H7 (cell line): ENCODE measurements around the gene SERTAD4. TPM values are rescaled to one million over a fixed set of nuclear protein-coding genes. Genes with fewer than 3 reads are reported as not detected.
A peak's percentile ranks its signal among the peaks of the same experiment; 100 is the strongest.

Experiments
- DNase-seq: peaks from one replicate; pipeline ENCODE4 v3.0.0; 2012
- H3K27me3 ChIP-seq: 2 replicates; pipeline ENCODE4 v1.6.0; 2011; ENCODE audit warnings: mild to moderate bottlenecking, low read length; ENCODE audit not compliant: control insufficient read depth, insufficient read depth
- H3K36me3 ChIP-seq: replicated peaks from 2 replicates; pipeline ENCODE4 v1.5.1; 2011; ENCODE audit warnings: low read length; ENCODE audit not compliant: control insufficient read depth, insufficient read depth
- H3K4me3 ChIP-seq: 2 replicates; pipeline ENCODE4 v1.5.1; 2011; ENCODE audit warnings: low read depth, mild to moderate bottlenecking, control low read depth, low read length, moderate library complexity; ENCODE audit not compliant: insufficient read depth
- total RNA-seq: library from RNA; depleted of rRNA; stranded (reverse); fragments of >200 nt; shearing (Covaris generic); gene quantifications from 2 replicates; pipeline ENCODE4 v1.2.3, GENCODE V29; 2014

The SERTAD4 gene
- total RNA-seq, 1 experiment from 2014 or later = 8.7 TPM

DNA sequence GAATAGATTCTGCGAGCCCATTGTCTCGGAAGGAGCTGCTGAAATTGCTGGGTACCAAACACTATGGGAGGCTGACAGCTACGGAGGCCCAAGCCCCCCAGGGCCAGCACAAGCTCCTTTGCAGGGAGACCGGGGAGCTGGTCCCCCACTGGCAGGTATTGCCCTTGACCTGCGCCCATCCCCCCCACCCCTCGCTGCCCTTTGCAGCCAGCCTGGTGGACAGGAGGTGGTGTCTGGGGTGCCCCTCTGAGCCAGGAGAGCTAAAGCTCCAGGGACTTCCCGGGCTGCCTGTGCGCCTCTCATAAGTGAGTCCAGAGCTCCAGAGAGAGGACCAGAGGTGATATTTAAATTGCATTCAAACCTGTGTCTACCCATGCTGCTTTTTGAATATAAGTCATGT, 5.4 kb downstream of the SERTAD4 start:
- no peak overlapping the region for H3K4me3 ChIP-seq

DNA sequence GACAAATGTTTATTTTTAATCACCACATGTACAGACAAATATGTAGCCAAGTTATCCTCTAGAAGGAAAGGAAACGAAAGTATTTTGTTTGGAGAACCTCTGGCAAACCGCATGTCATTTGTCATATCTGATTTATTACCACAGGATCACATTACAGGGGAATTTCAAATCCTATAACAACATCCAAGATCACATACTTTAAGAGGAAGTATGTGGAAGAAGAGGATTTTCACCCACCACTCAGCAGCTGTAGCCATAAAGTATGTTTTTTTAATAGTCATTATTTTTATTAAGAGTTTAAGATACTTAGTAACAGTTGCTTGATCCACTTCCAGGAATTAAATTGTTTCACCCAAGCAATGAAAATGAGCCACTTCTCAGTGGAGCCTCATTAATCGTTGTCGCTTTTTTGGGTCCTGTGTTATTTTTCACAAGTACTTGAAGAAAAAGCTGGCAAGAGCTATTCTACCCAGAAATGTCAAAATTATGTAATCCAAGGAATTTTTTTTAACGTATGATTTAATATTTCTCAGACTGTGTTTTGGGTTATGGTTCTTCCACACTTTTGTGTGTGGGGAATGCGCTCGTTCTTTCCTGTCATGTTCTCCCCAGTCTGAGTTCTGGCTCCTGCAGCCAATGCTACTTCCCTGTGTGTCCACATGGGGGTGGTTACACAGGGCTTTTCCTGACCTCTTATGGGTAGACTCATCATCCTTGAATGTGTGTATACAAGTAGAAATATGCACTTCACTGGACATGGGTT, 6.9 kb downstream of the SERTAD4 start:
- Histone ChIP-seq H3K27me3 (peaks cover 9% of the 10 kb centered on the region), H3K36me3 (no peaks in the 10 kb centered on the region), H3K4me3 (no peak overlapping the region)
- DNase-seq = peak; percentile 60

More for the DNA sequence above, 5.4 kb downstream of the SERTAD4 start:
- peak; percentile 33 for DNase-seq
- Histone ChIP-seq H3K36me3 (no peaks in the 10 kb centered on the region), H3K27me3 (peaks cover 24% of the 10 kb centered on the region)

GRCh38 chr1:210241121-210241520, 8.5 kb downstream of the SERTAD4 start:
- DNase-seq = no peak
- Histone ChIP-seq H3K27me3 (peaks cover 4% of the 10 kb centered on the region), H3K4me3 (no peak overlapping the region), H3K36me3 (no peaks in the 10 kb centered on the region)

DNA sequence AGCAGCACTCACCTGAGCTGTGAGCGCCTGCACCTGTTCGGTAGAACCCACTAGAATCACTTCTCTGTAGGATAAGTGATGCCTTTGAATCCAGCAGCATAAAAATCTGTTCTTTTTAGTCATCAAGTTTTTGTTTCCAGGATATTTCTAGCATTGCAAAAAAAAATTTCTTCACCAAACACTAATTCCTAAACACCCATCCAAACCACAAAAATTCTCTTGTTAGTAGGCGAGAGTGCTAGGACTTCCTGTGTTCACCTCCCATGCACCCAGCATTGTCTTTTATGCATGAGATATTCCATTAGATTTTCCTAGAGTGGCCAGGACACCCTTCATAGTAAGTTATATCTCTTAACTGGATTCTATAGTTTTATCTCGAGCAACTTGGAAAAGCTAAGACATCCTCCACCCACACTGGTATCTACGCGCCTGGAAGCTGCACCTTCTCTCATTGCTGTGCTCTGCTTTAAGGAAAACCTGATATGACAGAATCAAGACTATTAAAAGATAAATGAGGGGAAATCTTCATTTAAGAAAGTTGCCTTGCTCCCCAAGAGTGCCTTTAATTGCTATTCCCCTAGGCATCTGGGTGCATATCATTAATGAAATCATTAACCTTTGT, 12.3 kb downstream of the SERTAD4 start:
- no peaks in the 10 kb centered on the region for H3K27me3 ChIP-seq
- no peaks in the 10 kb centered on the region for H3K36me3 ChIP-seq
- no peak for DNase-seq
- no peak overlapping the region for H3K4me3 ChIP-seq

DNA sequence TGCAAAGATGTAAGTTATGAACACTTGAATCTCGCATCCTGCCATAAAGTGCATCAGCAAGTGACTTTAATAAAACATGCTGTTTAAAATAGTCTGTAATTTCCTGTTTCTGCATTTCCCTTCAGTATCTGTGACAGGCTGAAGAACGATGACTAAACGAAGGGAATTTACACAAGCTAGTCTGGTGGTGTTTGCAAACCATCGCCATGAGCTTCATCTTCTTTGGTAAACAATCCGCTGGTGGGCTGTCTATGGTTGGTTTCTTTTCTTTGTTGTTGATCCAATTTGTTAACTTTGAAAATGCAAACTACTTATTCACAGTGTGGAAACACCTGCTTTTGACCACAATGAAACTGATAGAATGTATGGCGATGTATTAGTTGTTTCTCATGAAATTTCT, 13.9 kb downstream of the SERTAD4 start:
- H3K27me3 ChIP-seq = no peaks in the 10 kb centered on the region
- H3K4me3 ChIP-seq = no peak overlapping the region
- no peak for DNase-seq
- H3K36me3 ChIP-seq = no peaks in the 10 kb centered on the region

DNA sequence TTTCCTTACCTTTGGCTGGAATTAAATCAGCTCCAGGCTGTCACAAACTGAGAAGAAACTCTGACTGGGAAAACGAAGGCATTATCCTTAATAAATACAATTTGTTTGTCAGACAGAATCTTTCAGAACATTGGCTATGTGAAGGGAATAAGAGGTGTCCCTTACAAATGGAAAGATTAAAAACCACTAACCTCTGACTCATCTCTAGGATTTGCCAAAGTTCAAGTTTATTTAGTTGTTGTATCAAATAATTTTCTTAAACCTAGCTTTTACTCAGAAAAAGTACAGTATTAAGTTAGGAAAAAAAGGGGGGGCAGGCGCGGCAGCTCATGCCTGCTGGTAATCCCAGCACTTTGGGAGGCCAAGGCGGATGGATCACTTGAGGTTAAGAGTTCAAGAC, 15.7 kb downstream of the SERTAD4 start:
- no peak overlapping the region for H3K4me3 ChIP-seq
- DNase-seq = no peak
- H3K36me3 ChIP-seq = no peaks in the 10 kb centered on the region
- H3K27me3 ChIP-seq = peaks cover 9% of the 10 kb centered on the region

DNA sequence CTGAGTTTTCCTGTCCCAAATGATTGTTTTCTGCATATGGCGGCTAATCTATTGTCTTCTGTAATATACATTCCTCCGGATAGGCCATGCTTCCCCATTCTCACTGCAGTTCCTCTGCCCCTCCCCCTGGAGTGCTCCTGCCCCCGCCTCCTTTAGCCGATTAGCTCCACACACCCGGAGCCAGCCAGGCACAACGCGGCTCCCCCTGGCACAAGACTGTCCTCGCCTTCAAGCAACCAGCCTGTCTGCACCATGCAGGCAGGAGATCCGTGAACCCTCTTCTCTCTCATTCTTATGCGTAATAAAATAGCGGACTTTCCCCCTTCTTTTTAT, 18.0 kb downstream of the SERTAD4 start:
- Histone ChIP-seq H3K27me3 (peaks cover 23% of the 10 kb centered on the region), H3K4me3 (peak overlapping the region; percentile 64), H3K36me3 (no peaks in the 10 kb centered on the region)
- peak; percentile 83 for DNase-seq

GRCh38 chr1:210250998-210251679, 18.5 kb downstream of the SERTAD4 start:
- H3K27me3 ChIP-seq = peaks cover 24% of the 10 kb centered on the region
- peak; percentile 92 for DNase-seq

DNA sequence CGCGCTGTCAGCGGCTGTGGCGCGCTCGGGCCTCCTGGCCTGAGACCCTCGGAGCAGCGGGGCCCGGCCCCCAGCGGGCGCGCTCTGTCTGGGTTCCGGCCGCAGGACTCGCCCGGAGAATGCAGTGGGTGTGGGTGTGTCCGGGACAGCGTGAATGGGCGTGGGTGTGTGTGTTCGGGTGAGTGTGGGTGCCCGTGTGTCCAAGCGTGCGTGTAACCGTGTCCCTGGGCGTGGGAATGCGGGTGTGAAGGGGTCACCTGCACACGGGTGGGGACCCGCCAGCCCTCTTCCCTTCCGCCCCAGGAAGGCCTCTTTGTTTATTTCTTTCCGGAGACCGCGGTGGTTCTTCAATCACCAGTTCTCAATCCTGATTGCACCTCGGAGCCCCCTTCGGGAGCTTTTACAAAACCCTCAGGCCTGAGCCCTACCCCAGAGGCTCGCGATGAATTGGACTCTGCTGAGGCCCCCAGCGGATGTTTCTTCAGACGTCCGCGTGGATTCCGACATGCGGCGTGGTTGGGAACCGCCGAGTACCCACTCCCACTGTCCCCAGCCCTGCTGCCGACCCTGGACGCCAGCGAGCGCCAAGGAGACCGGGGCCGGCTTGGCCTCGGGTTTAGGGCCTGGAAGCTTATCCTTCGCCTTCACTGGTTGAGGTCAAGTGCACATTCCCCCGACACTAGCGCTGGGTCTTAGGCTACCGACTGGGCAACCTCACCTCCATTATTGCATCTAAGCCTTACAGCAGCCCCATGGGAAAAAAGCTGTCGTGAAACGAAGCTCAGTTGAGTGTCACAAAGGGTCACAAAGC, 19.3 kb downstream of the SERTAD4 start:
- Histone ChIP-seq H3K36me3 (no peaks in the 10 kb centered on the region), H3K4me3 (peak overlapping the region; percentile 64), H3K27me3 (peaks cover 24% of the 10 kb centered on the region)
- DNase-seq = peak; percentile 82

More at GRCh38 chr1:210250998-210251679, 18.5 kb downstream of the SERTAD4 start:
- H3K36me3 ChIP-seq = no peaks in the 10 kb centered on the region
- H3K4me3 ChIP-seq = peak overlapping the region; percentile 64

DNA sequence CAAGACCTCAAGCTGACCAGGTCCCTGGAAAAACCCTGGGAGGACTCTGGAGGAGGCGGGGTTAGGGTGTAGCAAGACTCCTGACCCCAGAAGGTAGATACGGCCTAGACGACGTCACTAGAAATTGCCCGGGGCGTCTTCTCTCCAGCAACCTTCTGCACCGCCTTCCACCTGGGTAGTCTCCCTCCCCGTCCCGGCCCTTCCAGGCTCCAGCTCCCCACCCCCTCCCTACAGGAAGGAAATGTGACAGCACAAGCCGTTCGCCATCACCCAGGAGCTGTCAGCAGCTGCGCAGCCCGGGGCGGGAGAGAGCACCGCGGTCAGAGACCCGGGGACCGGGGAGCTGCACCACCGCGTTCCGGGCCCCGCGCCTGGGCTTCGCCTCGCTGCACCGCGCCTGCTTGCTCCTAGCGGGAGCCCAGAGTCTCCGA, 20.0 kb downstream of the SERTAD4 start:
- H3K4me3 ChIP-seq = peak overlapping the region; percentile 64
- peaks cover 24% of the 10 kb centered on the region for H3K27me3 ChIP-seq
- no peaks in the 10 kb centered on the region for H3K36me3 ChIP-seq
- DNase-seq = peak; percentile 85

- peaks cover 24% of the 10 kb centered on the region for H3K27me3 ChIP-seq
- no peaks in the 10 kb centered on the region for H3K36me3 ChIP-seq
- DNase-seq = no peak
- H3K4me3 ChIP-seq = no peak overlapping the region
These were observed 21.7 kb downstream of the SERTAD4 start for GRCh38 chr1:210254298-210254697.

- no peak for DNase-seq
- no peaks in the 10 kb centered on the region for H3K36me3 ChIP-seq
- peaks cover 18% of the 10 kb centered on the region for H3K27me3 ChIP-seq
- no peak overlapping the region for H3K4me3 ChIP-seq
These were observed 25.3 kb downstream of the SERTAD4 start for GRCh38 chr1:210257698-210258529.

GRCh38 chr1:210259561-210259960, 27.0 kb downstream of the SERTAD4 start:
- Histone ChIP-seq H3K36me3 (no peaks in the 10 kb centered on the region), H3K27me3 (peaks cover 5% of the 10 kb centered on the region; the same call in 1 of the 2 replicates), H3K4me3 (no peak overlapping the region)
- no peak for DNase-seq
